Measurements from ENCODE around the gene ANGEL1.

ANGEL1 gene

GRCh38 chr14:76826122-76826521 is 13.4 kb upstream of the ANGEL1 start, which contains the start of gene LRRC74A:
Gene LRRC74A, plus strand, starts transcription at chr14:76826408. Its CDS starts 290 bp downstream, at chr14:76826698.
- TF ChIP-seq TAF1 (IDR thresholded peaks at IDR 0.05; ENCODE audit: borderline replicate concordance, insufficient read depth, low read length) (no peak), SIN3A (IDR thresholded peaks at IDR 0.05; ENCODE audit: borderline replicate concordance, insufficient read depth, low read length) (no peak), POLR2AphosphoS5 (IDR thresholded peaks at IDR 0.05; ENCODE audit: low read depth, low read length) (no peak), REST (IDR thresholded peaks at IDR 0.05; ENCODE audit: insufficient read depth in 1 of 2, low read depth in 2 of 2, low read length in 2 of 2) (no peak), FOXP2 (optimal IDR thresholded peaks at IDR 0.05; ENCODE audit: borderline replicate concordance, extremely low read depth, extremely low read length, insufficient read depth) (no peak)

GRCh38 chr14:76820700-76821099 is 8.0 kb upstream of the ANGEL1 start:
- no peak for TF ChIP-seq SIN3A (IDR thresholded peaks at IDR 0.05; ENCODE audit: borderline replicate concordance, insufficient read depth, low read length)
- TF ChIP-seq FOXP2 (optimal IDR thresholded peaks at IDR 0.05; ENCODE audit: borderline replicate concordance, extremely low read depth, extremely low read length, insufficient read depth): no peak
- TF ChIP-seq REST (IDR thresholded peaks at IDR 0.05; ENCODE audit: insufficient read depth in 1 of 2, low read depth in 2 of 2, low read length in 2 of 2): no peak
- TF ChIP-seq POLR2AphosphoS5 (IDR thresholded peaks at IDR 0.05; ENCODE audit: low read depth, low read length): no peak
- TF ChIP-seq TAF1 (IDR thresholded peaks at IDR 0.05; ENCODE audit: borderline replicate concordance, insufficient read depth, low read length): no peak

DNA sequence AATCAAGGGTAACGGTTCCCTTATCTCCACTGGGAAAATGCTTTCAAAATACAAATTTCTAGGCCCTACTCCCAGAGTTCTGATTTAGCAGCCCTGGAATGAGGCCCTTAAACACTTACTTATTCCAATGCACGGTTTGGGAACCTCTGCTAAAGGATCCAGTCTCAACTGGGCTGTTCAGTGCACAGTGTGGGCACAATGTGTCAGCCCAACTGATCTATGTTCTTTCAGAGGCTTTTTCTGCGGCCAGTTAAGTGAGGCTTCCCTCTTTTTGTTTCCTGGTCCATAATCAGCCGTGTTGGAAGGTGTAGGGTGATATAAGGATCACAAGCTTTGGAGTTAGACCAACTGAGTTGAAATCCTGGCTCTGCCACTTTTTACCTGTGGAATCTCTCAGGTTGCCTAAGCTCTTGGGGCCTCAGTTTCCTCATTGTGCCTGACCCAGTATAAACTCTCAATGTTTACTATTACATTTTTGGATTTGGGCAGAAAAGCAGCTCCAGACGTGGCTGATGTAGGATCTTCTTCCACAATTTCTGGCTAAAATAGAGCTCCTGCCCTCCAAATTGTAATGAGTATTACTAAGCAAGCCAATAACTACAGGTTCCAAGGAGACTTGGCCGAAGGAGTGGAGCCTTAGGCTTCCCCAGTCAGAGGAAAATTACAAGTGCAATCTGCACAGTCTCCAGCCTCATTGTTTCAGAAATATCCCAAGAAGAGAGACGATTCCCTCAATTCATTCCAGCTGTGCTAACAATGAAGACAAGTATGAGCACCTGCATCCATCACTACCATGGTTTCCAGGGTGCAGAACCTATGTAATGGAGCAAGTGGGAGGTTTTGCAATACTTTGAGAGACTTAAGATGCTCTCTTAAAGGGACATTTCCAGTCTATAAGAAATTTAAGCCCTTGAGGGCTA is 2.3 kb upstream of the ANGEL1 start:
- TF ChIP-seq TAF1 (IDR thresholded peaks at IDR 0.05; ENCODE audit: borderline replicate concordance, insufficient read depth, low read length): no peak

- TF ChIP-seq REST (IDR thresholded peaks at IDR 0.05; ENCODE audit: insufficient read depth in 1 of 2, low read depth in 2 of 2, low read length in 2 of 2) (no peak), POLR2AphosphoS5 (IDR thresholded peaks at IDR 0.05; ENCODE audit: low read depth, low read length) (no peak), SIN3A (IDR thresholded peaks at IDR 0.05; ENCODE audit: borderline replicate concordance, insufficient read depth, low read length) (no peak), FOXP2 (optimal IDR thresholded peaks at IDR 0.05; ENCODE audit: borderline replicate concordance, extremely low read depth, extremely low read length, insufficient read depth) (no peak), TAF1 (IDR thresholded peaks at IDR 0.05; ENCODE audit: borderline replicate concordance, insufficient read depth, low read length) (no peak)
Observed at GRCh38 chr14:76812093-76812421, 625 bp downstream of the ANGEL1 start.

- TF ChIP-seq REST (IDR thresholded peaks at IDR 0.05; ENCODE audit: insufficient read depth in 1 of 2, low read depth in 2 of 2, low read length in 2 of 2) (no peak), SIN3A (IDR thresholded peaks at IDR 0.05; ENCODE audit: borderline replicate concordance, insufficient read depth, low read length) (no peak), POLR2AphosphoS5 (IDR thresholded peaks at IDR 0.05; ENCODE audit: low read depth, low read length) (no peak)
Observed at GRCh38 chr14:76811561-76811960, 1.1 kb downstream of the ANGEL1 start.

Data from PFSK-1 (cell line).